SK-N-SH treated with all-trans-retinoic acid at 6 μM for 48 hours (cell line): ENCODE results near the gene TEKT3.

Experiments
- BACH2 ChIP-seq: fragments of 250-450 bp; sonication (Bioruptor Pico); IDR thresholded peaks from 2 replicates; pipeline ENCODE4 v1.9.0; 2021; ENCODE audit warnings: mild to moderate bottlenecking, borderline replicate concordance
- GLIS3 ChIP-seq: fragments of 250-450 bp; sonication (Bioruptor Pico); IDR thresholded peaks from 2 replicates; pipeline ENCODE4 v1.5.0; 2020; ENCODE audit warnings: mild to moderate bottlenecking, moderate library complexity
- ISL1 ChIP-seq: fragments of 250-450 bp; sonication (Bioruptor Pico); IDR thresholded peaks from 2 replicates; pipeline ENCODE4 v2.1.2; 2022; ENCODE audit warnings: mild to moderate bottlenecking, moderate library complexity
- ZC3H10 ChIP-seq: fragments of 250-450 bp; sonication (Bioruptor Pico); IDR thresholded peaks from 2 replicates; pipeline ENCODE4 v1.5.1; 2021; ENCODE audit warnings: mild to moderate bottlenecking, moderate library complexity

GRCh38 chr17:15289285-15290183 is 51.9 kb downstream of the TEKT3 start:
- TF ChIP-seq ISL1 = no peak
- no peak for TF ChIP-seq ZC3H10 (CRISPR knock-in tag)
- no peak for TF ChIP-seq GLIS3
- TF ChIP-seq BACH2 (CRISPR knock-in tag) = no peak
